IPS DF 4.7 (cell line): ENCODE data around the gene FABP2.
"Not testable (repeated sequence)": the region's sequence is repeated elsewhere in the genome, so short reads cannot be mapped to it uniquely, and the experiment has no call there.

ENCODE experiments used
- DNase-seq: peaks from one replicate; pipeline ENCODE4 v3.0.0-alpha.2; 2013; ENCODE audit warnings: low spot score; ENCODE audit errors: extremely low read depth

Gene FABP2

DNA sequence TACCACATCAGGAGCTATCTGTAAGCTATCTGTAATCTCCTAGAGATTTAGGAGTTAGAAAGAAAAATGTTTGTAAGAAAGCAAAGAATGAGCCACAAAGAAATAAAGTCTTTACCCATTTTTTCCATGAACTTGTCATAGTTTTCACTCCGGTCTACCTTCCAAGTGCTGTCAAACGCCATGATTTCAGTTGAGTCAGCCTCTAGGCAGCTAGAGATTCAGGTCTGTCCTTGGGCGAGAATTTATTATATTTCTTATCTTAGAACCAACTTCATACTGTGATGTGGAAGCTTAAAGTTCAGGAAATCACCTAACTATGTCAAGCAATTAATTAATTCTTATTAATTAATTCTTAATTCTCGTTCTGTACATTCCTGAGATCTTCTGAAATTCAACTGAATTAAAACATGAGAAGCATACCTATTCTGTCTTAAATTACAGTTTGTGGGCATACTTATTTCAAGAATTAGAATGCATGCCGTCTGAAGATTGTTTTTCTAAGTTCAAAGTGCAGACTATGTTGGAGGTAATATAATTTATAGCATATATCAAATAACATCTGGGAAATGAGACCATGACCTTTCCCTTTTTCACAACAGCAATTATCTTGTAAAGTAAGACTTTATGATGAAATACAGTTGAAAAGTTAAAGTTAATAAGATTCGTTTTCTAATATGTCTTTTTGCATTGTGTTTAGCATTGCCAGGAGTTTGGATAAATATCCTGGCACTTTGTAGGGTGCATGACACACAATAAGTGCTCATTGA, at the start of gene FABP2:
Gene FABP2 (minus strand): TSS at position 218 of the 767 bp plus-strand sequence. CDS start 36 bp downstream, at position 182.
- DNase-seq, result no peak

DNA sequence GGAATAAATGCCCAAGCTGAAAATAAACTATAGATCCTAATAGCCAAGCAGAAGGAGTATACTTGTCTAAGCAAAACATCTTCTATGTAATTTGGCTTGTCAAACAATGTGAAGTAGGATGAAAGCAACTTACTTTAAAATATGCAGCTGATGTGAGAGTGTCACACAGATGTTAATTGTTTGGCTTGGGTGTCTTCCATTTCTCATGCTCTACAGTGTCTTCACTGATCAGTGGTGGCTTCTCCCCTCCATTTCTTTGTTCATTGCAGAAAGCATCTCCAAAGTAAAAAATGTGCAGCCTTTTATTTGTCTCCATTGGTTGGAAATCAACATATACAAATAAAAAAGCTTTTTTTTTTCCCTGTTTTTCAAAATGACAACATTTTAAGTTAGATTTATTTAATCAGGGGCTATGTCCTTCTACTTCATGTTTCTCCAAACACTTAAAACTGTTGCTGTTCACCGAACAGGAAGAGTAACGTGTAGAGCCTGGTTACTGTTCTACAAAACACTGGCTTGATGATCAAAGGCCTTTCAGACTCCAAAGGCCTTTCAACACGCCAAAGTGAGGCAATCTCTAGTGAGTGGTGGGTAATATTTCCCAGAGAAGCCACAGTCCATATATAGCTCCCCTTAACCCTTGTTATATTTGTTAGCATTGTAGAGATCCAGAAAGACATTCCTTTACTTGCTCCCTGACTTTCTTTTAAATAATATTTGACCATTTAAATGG, 49.2 kb upstream of the FABP2 start:
- DNase-seq, result not testable (repeated sequence)

DNA sequence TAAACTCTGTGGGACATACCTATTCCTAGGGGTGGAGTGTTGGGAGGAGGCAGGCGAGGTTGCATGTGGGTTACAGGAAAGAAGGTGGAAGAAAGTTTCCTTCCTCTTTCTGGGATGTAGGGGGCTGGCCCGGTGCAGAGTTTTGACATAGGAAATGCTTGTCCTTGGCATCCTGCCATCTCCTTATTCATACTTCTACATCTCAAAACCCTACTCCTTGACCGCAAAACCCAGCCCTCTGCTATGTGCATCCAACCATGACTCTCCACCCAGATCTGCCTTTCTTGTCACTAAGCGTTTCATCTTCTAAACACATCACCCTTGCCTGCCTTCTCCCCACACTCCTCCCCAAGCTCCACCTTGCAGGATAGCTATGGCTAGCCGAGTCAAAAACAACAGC, 48.5 kb upstream of the FABP2 start:
- DNase-seq, result not testable (repeated sequence)

DNA sequence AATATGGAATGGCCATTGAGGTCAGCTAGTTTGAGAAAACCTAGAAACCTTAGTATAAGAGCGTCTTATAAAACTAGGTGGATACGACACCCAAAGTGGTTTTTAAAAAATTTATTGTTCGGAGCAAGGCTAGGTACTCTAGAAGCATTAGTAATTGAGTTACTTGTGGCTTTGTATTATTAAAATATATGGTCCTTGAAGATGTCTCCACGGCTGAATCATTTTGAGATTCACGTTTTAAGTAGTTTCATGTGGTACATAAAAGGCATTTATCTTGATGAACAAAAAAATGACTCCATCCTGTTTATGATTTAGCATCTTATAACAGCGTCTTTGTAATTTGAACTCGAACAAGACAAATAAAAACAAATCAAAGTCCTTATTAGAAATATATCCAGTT, 44.9 kb upstream of the FABP2 start:
- not testable (repeated sequence) for DNase-seq

DNA sequence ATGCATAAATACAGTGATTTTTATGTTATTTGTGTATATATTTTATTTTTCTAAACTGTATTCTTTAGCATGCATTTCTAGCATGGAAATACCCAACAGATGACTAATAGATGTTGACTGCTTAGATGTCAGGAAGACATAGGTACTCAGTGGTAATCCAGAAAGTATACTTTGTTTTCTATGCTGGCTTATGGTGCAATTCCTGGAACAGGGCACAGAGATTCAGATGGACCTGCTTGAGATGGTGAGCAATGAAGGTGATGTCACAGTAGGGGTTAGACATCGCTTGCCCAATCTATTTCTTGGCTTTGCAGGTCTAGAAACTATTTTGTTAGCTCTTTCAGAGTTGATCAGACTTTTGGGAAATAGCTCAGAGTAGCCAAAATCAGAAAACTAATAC, 42.3 kb upstream of the FABP2 start:
- not testable (repeated sequence) for DNase-seq

DNA sequence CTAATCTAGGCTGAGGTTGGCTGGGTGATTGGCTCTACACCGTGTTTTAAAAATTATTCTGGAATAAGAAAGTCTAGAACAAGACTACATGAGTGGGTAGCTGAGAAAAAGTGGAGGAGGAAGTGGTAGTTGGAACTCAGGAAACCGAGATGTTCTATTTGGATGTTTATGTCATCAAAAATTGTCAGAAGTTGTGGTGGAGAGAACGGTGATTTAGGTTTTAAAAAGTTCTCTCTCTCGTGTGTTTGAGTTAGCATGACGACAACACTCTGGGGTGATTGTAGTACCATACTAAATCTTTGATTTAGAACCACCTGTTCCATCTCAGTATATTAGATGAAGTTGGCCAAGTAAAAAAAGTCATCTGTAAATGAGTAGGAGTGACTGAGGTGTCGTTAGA, 41.4 kb upstream of the FABP2 start:
- not testable (repeated sequence) for DNase-seq

DNA sequence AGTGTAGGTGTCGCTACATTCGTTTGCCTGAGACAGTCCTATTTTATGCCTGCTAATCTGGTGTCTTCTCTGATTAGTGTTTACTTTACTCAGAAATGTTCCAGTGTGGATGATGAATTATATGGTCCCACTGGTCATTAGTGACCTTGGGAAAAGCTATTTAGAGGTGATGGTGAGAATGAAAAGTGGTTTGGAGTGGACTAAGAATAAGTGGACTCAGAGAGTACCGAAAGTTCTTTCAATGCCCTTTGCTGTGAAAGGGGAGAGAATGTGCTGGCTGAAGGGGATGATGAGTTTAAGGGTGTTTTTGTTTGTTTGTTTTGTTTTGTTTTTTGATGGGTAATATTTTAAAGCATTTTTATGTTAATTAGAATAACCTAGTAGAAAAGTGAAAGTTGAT, 40.5 kb upstream of the FABP2 start:
- DNase-seq, result not testable (repeated sequence)

DNA sequence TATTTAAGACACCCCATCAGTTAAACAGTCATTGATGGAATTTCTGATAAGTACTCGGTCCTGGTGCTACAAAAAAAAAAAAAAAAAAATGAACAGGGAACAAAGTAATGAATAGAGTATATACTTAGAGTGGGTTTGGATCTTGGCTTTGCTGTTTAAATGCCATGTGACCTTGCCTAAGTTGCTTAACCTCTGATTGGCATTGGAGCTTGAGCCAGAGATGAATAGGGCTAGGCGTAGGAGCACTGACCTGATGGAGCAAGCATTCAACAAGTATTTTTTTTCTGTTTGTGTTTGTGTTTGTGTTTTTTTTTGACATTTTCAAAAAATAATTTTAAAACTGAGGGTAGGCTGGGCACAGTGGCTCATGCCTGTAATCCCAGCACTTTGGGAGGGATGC, 37.9 kb upstream of the FABP2 start:
- not testable (repeated sequence) for DNase-seq

DNA sequence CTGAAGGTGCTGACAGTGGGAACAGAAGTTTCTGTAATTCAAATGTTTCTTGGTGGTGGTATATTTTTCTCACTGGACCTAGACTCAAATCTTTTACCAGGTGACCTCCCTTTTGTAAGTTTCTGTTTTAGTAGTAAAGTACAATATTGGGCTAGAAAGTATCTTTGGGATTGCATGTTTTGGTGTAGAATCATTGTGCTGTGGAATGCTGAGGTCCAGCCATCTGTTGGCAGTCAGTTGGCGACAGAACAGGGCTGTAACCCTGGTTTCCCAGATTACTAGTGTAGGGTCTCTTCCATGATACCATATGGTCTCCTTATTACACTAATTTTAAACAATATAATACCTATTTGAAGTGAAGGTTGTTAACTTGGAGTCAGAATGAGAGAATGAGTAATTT, 34.9 kb upstream of the FABP2 start:
- DNase-seq, result not testable (repeated sequence)

DNA sequence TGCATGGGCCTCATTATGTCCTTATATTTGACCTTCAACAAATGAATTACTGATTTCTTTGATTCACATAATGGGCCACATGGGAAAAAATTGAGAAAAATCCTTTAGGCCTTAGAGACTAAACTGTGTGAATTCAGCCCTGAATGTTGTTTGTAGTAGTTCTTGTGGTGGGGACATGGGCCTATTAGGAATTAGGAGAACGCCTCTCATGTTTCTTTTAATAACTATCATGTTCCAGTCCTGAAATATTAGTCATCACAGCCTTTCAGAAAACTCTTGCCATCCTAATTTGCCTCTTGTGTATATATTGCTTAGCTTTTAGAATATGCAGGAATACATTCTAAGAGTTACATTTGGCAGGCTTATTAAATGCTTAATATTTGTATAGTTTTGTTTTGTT, 34.1 kb upstream of the FABP2 start:
- DNase-seq, result not testable (repeated sequence)

DNA sequence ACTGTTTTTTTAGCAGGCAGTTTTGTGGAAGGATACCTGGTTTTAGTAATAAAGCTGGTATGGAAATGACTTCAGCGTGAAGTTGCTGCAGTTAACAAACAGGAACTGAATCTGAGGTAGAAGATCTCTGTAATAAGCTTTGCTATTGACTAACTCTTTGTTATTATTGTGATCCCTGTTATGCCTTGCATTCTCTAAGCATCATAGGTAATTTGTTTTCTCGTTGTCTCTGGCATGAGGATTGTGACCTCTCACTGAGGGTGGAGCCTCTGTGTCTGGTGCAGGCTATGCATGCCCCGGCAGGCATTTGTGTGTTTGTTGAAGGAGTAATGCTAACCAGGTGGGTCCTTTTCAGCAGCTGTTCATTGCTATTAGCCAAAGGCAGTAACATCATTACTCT, 31.4 kb upstream of the FABP2 start:
- not testable (repeated sequence) for DNase-seq

DNA sequence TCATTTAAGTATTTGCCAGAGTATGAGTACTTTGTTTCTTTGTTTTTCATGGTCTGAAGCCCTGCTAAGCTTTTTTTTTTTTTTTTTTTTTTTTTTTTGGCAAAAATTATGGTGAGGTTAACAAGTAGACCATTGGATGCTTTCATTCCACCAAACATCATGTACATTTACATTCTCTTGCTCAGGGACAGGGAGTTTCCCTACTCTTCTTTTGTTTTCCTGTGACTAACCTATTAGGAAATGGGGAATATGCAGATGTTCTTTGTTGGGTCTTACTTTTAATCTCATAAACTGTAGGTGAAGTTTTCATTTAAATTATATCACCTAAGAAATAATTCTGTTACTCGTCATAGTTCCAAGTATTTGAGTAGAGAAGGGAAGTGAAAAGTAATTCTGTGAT, 26.2 kb upstream of the FABP2 start:
- DNase-seq, result not testable (repeated sequence)

DNA sequence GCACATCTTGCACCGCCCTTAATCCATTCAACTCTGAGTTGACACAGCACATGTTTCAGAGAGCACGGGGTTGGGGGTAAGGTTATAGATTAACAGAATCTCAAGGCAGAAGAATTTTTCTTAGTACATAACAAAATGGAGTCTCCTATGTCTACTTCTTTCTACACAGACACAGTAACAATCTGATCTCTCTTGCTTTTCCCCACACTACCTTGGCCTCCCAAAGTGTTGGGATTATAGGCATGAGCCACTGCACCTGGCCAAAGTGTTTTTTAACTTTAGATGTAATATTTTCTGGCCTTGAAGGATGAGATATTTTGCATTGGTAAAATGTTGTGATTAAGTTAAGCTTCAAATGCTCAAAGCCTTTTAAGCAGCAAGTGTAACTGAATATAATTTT, 21.4 kb upstream of the FABP2 start:
- not testable (repeated sequence) for DNase-seq

DNA sequence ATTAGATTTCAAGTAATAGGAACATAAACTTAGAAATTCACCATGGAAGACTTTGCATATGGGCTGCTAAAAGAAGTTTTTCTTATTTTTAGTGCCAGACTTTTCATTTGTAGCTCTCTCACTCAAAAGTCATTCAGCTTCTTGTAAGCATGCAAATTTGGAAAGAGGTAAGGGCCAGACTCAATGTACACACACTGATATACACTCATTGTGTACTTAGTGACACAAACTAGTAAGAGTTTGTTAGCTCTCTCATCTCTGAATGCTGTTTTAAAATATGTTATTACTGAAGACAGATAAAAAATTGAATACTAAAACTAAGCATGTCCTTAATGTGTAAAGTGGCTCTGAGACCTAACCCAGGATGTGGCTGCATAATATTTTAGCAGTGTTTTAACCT, 18.0 kb upstream of the FABP2 start:
- not testable (repeated sequence) for DNase-seq

DNA sequence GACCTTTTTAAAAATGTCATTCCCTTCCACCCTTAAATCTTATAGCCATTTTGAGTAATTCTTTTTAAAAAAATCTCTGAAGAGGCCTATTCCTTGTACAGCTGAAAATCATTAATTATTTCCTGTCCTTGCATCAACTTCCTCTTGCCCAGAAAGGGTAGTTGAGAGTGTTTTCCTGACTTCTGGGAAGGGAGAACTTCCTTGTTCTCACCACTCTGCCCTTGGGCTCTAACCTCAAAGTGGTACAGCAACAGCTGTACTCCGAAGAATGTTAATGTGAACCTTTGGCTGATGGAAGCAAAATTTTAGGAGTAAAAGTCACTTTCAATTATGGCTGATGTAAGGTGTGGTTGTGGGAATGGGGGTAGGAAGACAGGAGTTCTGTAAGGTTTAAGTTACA, 15.1 kb upstream of the FABP2 start:
- DNase-seq, result no peak

DNA sequence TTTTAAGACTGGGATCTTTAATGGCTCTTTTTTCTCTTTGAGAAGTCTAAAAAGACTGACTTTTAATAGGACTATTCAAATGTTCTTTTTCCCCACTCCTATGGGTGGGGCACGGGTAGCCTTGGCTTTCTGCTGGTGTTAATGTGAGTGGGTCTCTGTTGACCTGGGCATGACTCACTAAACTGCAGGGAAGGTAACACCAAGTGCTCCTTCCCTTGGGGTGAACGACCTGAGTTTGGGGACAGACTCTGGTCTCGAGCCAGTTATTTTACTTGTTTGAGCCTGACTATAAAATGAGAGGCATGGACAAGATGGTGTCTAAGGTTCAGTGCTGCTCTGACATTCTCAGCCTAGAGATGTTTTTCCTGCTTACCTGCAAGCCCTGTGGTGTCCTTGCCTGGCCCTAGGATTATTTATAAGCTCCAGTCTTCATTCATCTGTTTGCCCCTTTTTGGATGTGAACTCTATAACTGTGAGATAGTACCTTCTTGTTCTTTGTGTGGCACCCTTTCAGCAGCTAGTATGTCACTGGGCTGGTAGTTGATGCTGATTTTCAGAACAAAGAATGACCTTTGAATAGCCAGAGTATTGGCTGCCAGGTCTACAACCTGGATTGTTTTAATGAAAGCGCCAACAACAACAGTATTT, 14.5 kb upstream of the FABP2 start:
- not testable (repeated sequence) for DNase-seq

DNA sequence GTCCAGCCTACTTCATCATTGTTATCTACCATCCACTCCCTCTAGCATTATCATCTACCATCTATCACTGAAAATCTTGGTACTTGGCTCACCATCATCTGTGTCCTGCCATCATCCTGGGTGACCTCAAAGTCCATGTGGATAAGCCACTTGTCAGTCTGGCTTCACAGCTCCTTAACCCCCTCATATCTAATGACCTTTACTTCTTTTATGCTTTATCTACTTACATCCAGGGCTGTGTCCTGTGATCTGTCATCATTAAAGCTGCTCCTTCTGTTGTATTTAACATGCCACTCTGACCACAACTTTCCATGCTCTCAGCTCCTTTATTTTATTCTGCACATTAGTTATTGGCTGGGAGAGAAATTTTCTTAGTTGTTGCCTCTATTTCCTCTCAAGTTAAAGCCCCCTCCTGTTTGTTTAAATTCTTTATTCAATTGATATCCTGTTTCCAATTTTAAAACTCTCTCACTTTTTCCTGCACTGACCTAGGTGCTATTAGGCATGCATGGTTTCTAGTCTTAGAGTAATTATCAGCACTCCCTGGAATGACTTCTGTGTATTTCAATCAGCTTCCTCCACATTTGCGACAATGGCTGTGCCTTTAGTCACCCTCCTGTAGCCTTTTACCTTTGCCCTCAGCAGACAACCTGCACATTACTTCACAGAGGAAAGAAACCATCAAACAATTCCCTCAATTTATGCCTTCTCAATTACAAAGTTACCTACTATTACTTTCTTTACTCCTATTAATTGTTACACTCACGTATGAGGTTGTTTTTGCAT, 8.1 kb upstream of the FABP2 start:
- no peak for DNase-seq

DNA sequence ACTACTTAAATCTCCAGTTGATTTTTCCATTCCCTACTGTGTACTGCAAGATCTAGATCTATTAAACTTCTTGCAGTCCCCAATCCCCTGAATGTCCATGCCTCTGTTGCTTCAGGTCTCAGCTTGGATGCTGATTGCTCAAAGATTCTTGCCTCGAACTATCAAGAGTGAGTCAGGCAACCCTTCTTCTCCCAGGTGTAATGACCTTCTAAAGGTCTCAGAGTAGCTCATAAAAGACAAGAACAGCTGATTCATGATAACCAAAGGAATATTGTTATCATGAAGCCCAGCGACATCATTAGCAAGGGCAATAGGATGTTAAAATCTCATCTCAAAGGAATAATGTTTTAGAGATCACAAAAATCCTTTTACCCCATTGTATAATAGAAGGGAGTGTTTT, 6.8 kb upstream of the FABP2 start:
- no peak for DNase-seq

DNA sequence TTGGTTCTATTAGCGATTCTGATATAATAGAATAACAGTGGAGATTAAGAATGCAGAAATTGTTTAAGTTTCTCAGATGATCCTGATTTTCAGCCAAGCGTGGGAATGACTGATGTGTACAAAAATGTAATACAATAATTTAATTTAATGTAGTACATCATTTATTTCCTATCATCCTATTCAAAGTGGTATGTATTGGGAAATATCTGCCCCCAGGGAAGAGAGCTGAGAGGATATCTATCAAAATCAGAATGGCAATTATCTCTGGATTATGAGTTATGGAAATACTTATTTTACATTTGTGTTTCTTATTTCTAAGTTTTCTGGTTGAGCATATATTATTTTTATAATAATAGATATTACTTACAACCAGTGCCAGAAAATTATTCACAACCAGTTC, 3.9 kb downstream of the FABP2 start:
- no peak for DNase-seq

DNA sequence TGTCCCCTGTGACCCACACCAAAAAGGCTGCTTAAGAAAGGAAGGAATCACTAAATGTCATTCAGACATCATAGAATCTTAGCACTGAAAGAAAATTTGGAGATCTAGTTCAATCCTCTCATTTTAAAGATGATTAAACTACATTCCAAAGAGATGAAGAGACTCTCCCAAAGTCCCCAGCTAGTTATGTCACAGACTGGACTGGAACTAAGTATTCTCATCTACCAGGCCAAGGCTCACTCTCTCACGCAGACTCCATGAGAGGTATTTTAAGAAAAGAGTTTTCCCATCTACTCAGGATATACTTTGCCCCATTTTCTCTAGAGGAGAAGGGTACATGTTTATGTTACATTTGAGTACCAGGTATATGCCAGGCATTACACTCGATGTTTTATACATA, 6.9 kb downstream of the FABP2 start:
- DNase-seq, result no peak

DNA sequence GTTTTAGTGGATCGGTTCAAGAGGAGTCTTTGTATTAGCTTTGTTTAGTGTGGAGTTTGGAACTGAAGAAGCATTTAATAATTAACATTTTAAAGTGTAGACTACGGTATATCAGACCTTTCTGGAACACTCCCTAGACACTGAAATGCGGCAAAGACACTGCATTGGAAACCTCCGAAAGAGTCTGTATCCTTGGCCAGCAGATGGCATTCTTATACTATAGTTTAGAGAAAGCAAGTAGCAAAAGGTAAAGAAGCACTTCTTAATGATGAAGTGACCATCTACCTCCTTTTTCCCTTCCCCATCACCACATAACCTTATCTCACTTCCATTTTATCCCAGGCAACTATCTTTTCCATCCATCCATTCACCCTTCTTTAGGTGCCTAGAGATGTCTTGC, 7.6 kb downstream of the FABP2 start:
- DNase-seq, result no peak
